Testis (tissue), 3 donors: Measurements from ENCODE around the gene ABAT. TPM values are rescaled to one million over a fixed set of nuclear protein-coding genes. Genes with fewer than 3 reads are reported as not detected.

Source experiments
- DNase-seq: peaks from one replicate; pipeline ENCODE4 v3.0.0-alpha.2; 2019
- H3K27ac ChIP-seq, 2 donors: fragments of 200-600 bp; sonication (generic); one replicate each; pipeline ENCODE4 v1.5.1; 2019
- H3K27me3 ChIP-seq: fragments of 200-600 bp; sonication (generic); one replicate; pipeline ENCODE4 v1.5.1; 2019
- H3K36me3 ChIP-seq: fragments of 200-600 bp; sonication (generic); one replicate; pipeline ENCODE4 v1.5.1; 2017; ENCODE audit warnings: low read depth; ENCODE audit errors: missing control alignments
- H3K4me1 ChIP-seq: fragments of 200-600 bp; sonication (generic); one replicate; pipeline ENCODE4 v1.5.1; 2019
- H3K4me3 ChIP-seq, 2 donors: fragments of 200-600 bp; sonication (generic); one replicate each; pipeline ENCODE4 v1.5.1; 2017 to 2019
- H3K9me3 ChIP-seq: fragments of 200-600 bp; sonication (generic); one replicate; pipeline ENCODE4 v1.5.1; 2017
- CTCF ChIP-seq, 3 experiments: fragments of 450-650 bp in 2 of 3; fragments of 200-600 bp in 1 of 3; sonication (generic) in 1 of 3; IDR thresholded peaks; one replicate each; pipeline ENCODE4 v1.5.1; 2016 to 2019; ENCODE audit warnings: antibody characterized with exemption in 3 of 3, mild to moderate bottlenecking in 2 of 3, moderate library complexity in 1 of 3
- POLR2A ChIP-seq: fragments of 450-650 bp; IDR thresholded peaks from one replicate; pipeline ENCODE4 v1.6.1; 2017; ENCODE audit warnings: antibody characterized with exemption, mild to moderate bottlenecking, moderate library complexity
- WGBS, 2 donors: methylation state at CpG; one replicate each; pipeline ENCODE4 v1.1.5; 2018; 5-methylcytosine and 5-hydroxymethylcytosine counted together
- intact Hi-C: fragments of 100-400 bp; cut with DNase I; formaldehyde crosslinking; loops from one replicate; pipeline ENCODE4 v1.15.1; 2023; ENCODE audit warnings: low total_unique reads
- polyA plus RNA-seq: library from polyadenylated mRNA; stranded (reverse); fragments of 350-450 nt; fragmentation: Illumina TruSeq; extraction: RNeasy Lipid Tissue Mini Kit (QIAGEN cat#74804); gene quantifications from one replicate; pipeline ENCODE4 v1.2.3, GENCODE V29; 2014; ENCODE audit warnings: low read depth, low replicate concordance; ENCODE audit not compliant: insufficient read depth
- total RNA-seq, 2 donors: library from RNA; depleted of rRNA; stranded (reverse); fragments of >200 nt; gene quantifications; one replicate each; pipeline ENCODE4 v1.2.3, GENCODE V29; 2016

ABAT gene
- total and polyA plus RNA-seq, 3 donors from 2014 or later, result 25.3 to 108 (median 71.7) TPM

GRCh38 chr16:8762254-8762653 lies 87.8 kb downstream of the ABAT start:
- Histone ChIP-seq H3K4me3 (no peak overlapping the region), H3K4me1 (no peaks in the 10 kb centered on the region), H3K36me3 (no peaks in the 10 kb centered on the region), H3K27me3 (no peaks in the 10 kb centered on the region), H3K9me3 (no peaks in the 10 kb centered on the region), H3K27ac (no peak overlapping the region)
- intact Hi-C loops, result no loop called here
- WGBS, 2 donors, result 89 to 93% methylated on average over 4 of the region's 4 CpGs
- TF ChIP-seq POLR2A (no peak), CTCF (IDR thresholded peaks at IDR 0.05) (no peak)
- DNase-seq, result no peak

- H3K36me3 ChIP-seq, result no peaks in the 10 kb centered on the region
- TF ChIP-seq POLR2A, result no peak
- no peak for TF ChIP-seq CTCF (IDR thresholded peaks at IDR 0.05)
- no peaks in the 10 kb centered on the region for H3K4me1 ChIP-seq
- H3K9me3 ChIP-seq, result no peaks in the 10 kb centered on the region
- 93 to 97% methylated on average over 3 of the region's 3 CpGs for WGBS, 2 donors
- no peak for DNase-seq
- no peak overlapping the region for H3K4me3 ChIP-seq
- no peak overlapping the region for H3K27ac ChIP-seq
- intact Hi-C loops, result no loop called here
- H3K27me3 ChIP-seq, result no peaks in the 10 kb centered on the region
Observed at GRCh38 chr16:8763083-8763482, 88.7 kb downstream of the ABAT start.

- H3K9me3 ChIP-seq, result no peaks in the 10 kb centered on the region
- no peak for DNase-seq
- H3K36me3 ChIP-seq, result no peaks in the 10 kb centered on the region
- no peaks in the 10 kb centered on the region for H3K27me3 ChIP-seq
- H3K4me1 ChIP-seq, result no peaks in the 10 kb centered on the region
- intact Hi-C loops, result no loop called here
- 77 to 87% methylated on average over 10 of the region's 10 CpGs for WGBS, 2 donors
- no peak overlapping the region for H3K27ac ChIP-seq
- no peak overlapping the region for H3K4me3 ChIP-seq
- TF ChIP-seq CTCF (IDR thresholded peaks at IDR 0.05), result no peak
- TF ChIP-seq POLR2A, result no peak
Observed at GRCh38 chr16:8763899-8764298, 89.5 kb downstream of the ABAT start.

- H3K27ac ChIP-seq, result no peak overlapping the region
- no peak overlapping the region for H3K4me3 ChIP-seq
- no peaks in the 10 kb centered on the region for H3K9me3 ChIP-seq
- 90 to 94% methylated on average over 18 of the region's 18 CpGs for WGBS, 2 donors
- no peaks in the 10 kb centered on the region for H3K36me3 ChIP-seq
- DNase-seq, result no peak
- no peaks in the 10 kb centered on the region for H3K4me1 ChIP-seq
- H3K27me3 ChIP-seq, result no peaks in the 10 kb centered on the region
- intact Hi-C loops, result no loop called here
- TF ChIP-seq CTCF (IDR thresholded peaks at IDR 0.05) (no peak), POLR2A (no peak)
Observed at GRCh38 chr16:8764525-8765250, 90.3 kb downstream of the ABAT start.

GRCh38 chr16:8767176-8767575 lies 92.8 kb downstream of the ABAT start:
- WGBS, 2 donors, result 98 to 100% methylated on average over 8 of the region's 8 CpGs
- no peaks in the 10 kb centered on the region for H3K36me3 ChIP-seq
- H3K27me3 ChIP-seq, result no peaks in the 10 kb centered on the region
- no peak for DNase-seq
- no peaks in the 10 kb centered on the region for H3K4me1 ChIP-seq
- TF ChIP-seq POLR2A, result no peak
- TF ChIP-seq CTCF (IDR thresholded peaks at IDR 0.05), result no peak
- no peak overlapping the region for H3K4me3 ChIP-seq
- intact Hi-C loops, result no loop called here
- no peak overlapping the region for H3K27ac ChIP-seq
- no peaks in the 10 kb centered on the region for H3K9me3 ChIP-seq
